HepG2 (cell line): ENCODE measurements around the gene MED13L. TPM values are rescaled to one million over a fixed set of nuclear protein-coding genes. Genes with fewer than 3 reads are reported as not detected.

Experiments used
- EP300 ChIP-seq, 3 experiments: sonication (generic) in 1 of 3; formaldehyde crosslinking in 1 of 3; IDR thresholded peaks; 2 replicates each; pipeline versions ENCODE4 v1.5.1 to v1.6.1; 2011 to 2020; ENCODE audit warnings: low read depth in 2 of 3, low read length in 2 of 3, borderline replicate concordance in 1 of 3, improper control_type of control experiment in 1 of 3, mild to moderate bottlenecking in 1 of 3, missing genetic modification reagents in 1 of 3, moderate library complexity in 1 of 3
- KAT7 ChIP-seq: IDR thresholded peaks from 2 replicates; pipeline ENCODE4 v1.6.1; 2018; ENCODE audit warnings: borderline replicate concordance, missing compliant biosample characterization
- MAFK ChIP-seq, 2 experiments: IDR thresholded peaks in 1 of 2; conservative IDR thresholded peaks in 1 of 2; 2 replicates each; pipeline ENCODE4 v1.6.1; 2011; ENCODE audit warnings: improper control_type of control experiment in 2 of 2, low read length in 2 of 2
- PAWR ChIP-seq: sonication (generic); formaldehyde crosslinking; IDR thresholded peaks from 2 replicates; pipeline ENCODE4 v1.4.0; 2020; ENCODE audit warnings: missing genetic modification reagents, mild to moderate bottlenecking, borderline replicate concordance
- RAD21 ChIP-seq: fragments of 450-650 bp; formaldehyde crosslinking; IDR thresholded peaks from 2 replicates; pipeline ENCODE4 v1.5.0; 2020; ENCODE audit warnings: mild to moderate bottlenecking
- SOX5 ChIP-seq: IDR thresholded peaks from 2 replicates; pipeline ENCODE4 v1.6.1; 2016; ENCODE audit warnings: borderline replicate concordance
- ZNF264 ChIP-seq: sonication (generic); formaldehyde crosslinking; IDR thresholded peaks from 2 replicates; pipeline ENCODE4 v1.4.0; 2020; ENCODE audit warnings: missing genetic modification reagents
- ZNF550 ChIP-seq: sonication (generic); formaldehyde crosslinking; IDR thresholded peaks from 2 replicates; pipeline ENCODE4 v1.4.0; 2020; ENCODE audit warnings: mild to moderate bottlenecking, missing genetic modification reagents, borderline replicate concordance
- ZNF615 ChIP-seq: sonication (generic); formaldehyde crosslinking; IDR thresholded peaks from 2 replicates; pipeline ENCODE4 v1.5.0; 2020; ENCODE audit warnings: mild to moderate bottlenecking, missing genetic modification reagents, borderline replicate concordance
- ZNF75D ChIP-seq: sonication (generic); formaldehyde crosslinking; IDR thresholded peaks from 2 replicates; pipeline ENCODE4 v1.8.1; 2023; ENCODE audit warnings: missing genetic modification reagents, mild to moderate bottlenecking, borderline replicate concordance
- ZNF782 ChIP-seq: sonication (generic); formaldehyde crosslinking; IDR thresholded peaks from 2 replicates; pipeline ENCODE4 v1.4.0; 2020; ENCODE audit warnings: missing genetic modification reagents, mild to moderate bottlenecking, borderline replicate concordance
- polyA plus RNA-seq, 8 experiments: library from polyadenylated mRNA; depleted of rRNA in 3 of 8; stranded (reverse) in 7 of 8; unstranded in 1 of 8; fragments of >200 nt; fragmentation: Illumina TruSeq in 4 of 8; extraction: Trizol in 4 of 8; gene quantifications; 2 replicates each; pipeline versions ENCODE4 v1.2.1 to v1.2.3, GENCODE V29; 2011 to 2016; ENCODE audit warnings: low read depth in 4 of 8, missing spikeins in 1 of 8, mixed read lengths in 1 of 8; ENCODE audit not compliant: insufficient read depth in 1 of 8
- total RNA-seq, 5 experiments: library from RNA; depleted of rRNA; stranded (reverse); fragments of >200 nt; fragmentation: Illumina TruSeq; extraction: Trizol; gene quantifications; 2 replicates each; pipeline ENCODE4 v1.2.3, GENCODE V29; 2016; ENCODE audit warnings: low read depth in 1 of 5
- TF ChIP-seq, protein P1 (sequence below): sonication (generic); formaldehyde crosslinking; IDR thresholded peaks from 2 replicates; pipeline ENCODE4 v1.4.0; 2020; ENCODE audit warnings: missing genetic modification reagents, borderline replicate concordance
- TF ChIP-seq, protein P2 (sequence below): sonication (generic); formaldehyde crosslinking; IDR thresholded peaks from 2 replicates; pipeline ENCODE4 v1.8.0; 2022; ENCODE audit warnings: missing genetic modification reagents, mild to moderate bottlenecking, inconsistent platforms, borderline replicate concordance
- TF ChIP-seq, protein P3 (sequence below): fragments of 450-650 bp; IDR thresholded peaks from 2 replicates; pipeline ENCODE4 v1.6.1; 2017
- TF ChIP-seq, protein P4 (sequence below): sonication (generic); formaldehyde crosslinking; IDR thresholded peaks from 2 replicates; pipeline ENCODE4 v1.4.0; 2020; ENCODE audit warnings: missing genetic modification reagents, borderline replicate concordance
- TF ChIP-seq, protein P5 (sequence below): IDR thresholded peaks from 2 replicates; pipeline ENCODE4 v1.6.1; 2016; ENCODE audit warnings: missing biosample characterization, missing genetic modification reagents, low read depth
- TF ChIP-seq, protein P6 (sequence below): sonication (generic); formaldehyde crosslinking; IDR thresholded peaks from 2 replicates; pipeline ENCODE4 v1.4.0; 2020; ENCODE audit warnings: mild to moderate bottlenecking, missing genetic modification reagents, borderline replicate concordance

Gene MED13L
- total and polyA plus RNA-seq, 2 of the 13 experiments (the other 11 are each of a cell fraction or from before 2014, with no cell fraction given): 24.8 to 38.9 TPM

DNA sequence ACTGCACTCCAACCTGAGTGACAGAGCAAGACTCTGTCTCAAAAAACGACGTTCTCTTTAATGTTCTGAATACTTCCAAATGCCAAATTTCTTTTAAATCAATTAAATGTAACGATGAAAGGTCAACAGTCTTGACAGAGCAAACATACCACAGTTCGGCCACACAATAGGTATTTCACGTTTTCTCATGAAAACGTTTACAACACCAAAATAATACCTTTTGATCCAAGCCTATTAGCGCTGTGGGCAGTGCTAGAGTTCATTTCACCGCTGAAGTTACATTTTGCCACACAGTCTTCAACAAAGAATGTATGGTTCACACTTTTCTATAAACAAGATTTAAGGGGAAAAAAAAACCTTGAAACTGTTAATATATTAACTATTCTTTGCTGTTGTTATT is 122.1 kb downstream of the MED13L start (continued):
- TF ChIP-seq, protein P1, sequence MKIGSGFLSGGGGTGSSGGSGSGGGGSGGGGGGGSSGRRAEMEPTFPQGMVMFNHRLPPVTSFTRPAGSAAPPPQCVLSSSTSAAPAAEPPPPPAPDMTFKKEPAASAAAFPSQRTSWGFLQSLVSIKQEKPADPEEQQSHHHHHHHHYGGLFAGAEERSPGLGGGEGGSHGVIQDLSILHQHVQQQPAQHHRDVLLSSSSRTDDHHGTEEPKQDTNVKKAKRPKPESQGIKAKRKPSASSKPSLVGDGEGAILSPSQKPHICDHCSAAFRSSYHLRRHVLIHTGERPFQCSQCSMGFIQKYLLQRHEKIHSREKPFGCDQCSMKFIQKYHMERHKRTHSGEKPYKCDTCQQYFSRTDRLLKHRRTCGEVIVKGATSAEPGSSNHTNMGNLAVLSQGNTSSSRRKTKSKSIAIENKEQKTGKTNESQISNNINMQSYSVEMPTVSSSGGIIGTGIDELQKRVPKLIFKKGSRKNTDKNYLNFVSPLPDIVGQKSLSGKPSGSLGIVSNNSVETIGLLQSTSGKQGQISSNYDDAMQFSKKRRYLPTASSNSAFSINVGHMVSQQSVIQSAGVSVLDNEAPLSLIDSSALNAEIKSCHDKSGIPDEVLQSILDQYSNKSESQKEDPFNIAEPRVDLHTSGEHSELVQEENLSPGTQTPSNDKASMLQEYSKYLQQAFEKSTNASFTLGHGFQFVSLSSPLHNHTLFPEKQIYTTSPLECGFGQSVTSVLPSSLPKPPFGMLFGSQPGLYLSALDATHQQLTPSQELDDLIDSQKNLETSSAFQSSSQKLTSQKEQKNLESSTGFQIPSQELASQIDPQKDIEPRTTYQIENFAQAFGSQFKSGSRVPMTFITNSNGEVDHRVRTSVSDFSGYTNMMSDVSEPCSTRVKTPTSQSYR: no peak
- TF ChIP-seq ZNF782 (CRISPR knock-in tag) (no peak), PAWR (CRISPR knock-in tag) (no peak), RAD21 (CRISPR knock-in tag) (no peak), ZNF550 (CRISPR knock-in tag) (no peak), ZNF264 (no peak), ZNF75D (no peak), ZNF615 (CRISPR knock-in tag) (no peak), EP300 (IDR thresholded peaks at IDR 0.05; ENCODE audit: low read depth in 2 of 2, low read length in 2 of 2) (peak in 1 of 2 experiments; percentile 62; a peak in 1 of 4 replicates), EP300 (CRISPR knock-in tag; IDR thresholded peaks at IDR 0.05; ENCODE audit: borderline replicate concordance) (no peak), MAFK (conservative IDR thresholded peaks at IDR 0.05 in 1 of 2, IDR thresholded peaks at IDR 0.05 in 1 of 2; ENCODE audit: low read length in 2 of 2) (no peak), KAT7 (no peak), SOX5 (peak; percentile 79; the same call in 1 of the 2 replicates)
- TF ChIP-seq, protein P2, sequence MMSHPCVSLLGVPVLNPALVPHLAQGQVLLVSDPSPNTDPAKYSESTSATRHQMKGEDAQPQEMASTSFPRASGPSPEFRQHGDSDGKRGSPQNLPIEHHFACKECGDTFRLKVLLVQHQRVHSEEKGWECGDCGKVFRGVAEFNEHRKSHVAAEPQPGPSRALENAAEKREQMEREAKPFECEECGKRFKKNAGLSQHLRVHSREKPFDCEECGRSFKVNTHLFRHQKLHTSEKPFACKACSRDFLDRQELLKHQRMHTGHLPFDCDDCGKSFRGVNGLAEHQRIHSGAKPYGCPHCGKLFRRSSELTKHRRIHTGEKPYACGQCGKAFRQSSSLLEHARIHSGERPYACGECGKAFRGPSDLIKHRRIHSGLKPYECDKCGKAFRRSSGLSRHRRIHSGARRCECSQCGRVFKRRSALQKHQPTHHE (CRISPR knock-in tag): no peak
- TF ChIP-seq, protein P3, sequence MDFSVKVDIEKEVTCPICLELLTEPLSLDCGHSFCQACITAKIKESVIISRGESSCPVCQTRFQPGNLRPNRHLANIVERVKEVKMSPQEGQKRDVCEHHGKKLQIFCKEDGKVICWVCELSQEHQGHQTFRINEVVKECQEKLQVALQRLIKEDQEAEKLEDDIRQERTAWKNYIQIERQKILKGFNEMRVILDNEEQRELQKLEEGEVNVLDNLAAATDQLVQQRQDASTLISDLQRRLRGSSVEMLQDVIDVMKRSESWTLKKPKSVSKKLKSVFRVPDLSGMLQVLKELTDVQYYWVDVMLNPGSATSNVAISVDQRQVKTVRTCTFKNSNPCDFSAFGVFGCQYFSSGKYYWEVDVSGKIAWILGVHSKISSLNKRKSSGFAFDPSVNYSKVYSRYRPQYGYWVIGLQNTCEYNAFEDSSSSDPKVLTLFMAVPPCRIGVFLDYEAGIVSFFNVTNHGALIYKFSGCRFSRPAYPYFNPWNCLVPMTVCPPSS: no peak
- TF ChIP-seq, protein P4, sequence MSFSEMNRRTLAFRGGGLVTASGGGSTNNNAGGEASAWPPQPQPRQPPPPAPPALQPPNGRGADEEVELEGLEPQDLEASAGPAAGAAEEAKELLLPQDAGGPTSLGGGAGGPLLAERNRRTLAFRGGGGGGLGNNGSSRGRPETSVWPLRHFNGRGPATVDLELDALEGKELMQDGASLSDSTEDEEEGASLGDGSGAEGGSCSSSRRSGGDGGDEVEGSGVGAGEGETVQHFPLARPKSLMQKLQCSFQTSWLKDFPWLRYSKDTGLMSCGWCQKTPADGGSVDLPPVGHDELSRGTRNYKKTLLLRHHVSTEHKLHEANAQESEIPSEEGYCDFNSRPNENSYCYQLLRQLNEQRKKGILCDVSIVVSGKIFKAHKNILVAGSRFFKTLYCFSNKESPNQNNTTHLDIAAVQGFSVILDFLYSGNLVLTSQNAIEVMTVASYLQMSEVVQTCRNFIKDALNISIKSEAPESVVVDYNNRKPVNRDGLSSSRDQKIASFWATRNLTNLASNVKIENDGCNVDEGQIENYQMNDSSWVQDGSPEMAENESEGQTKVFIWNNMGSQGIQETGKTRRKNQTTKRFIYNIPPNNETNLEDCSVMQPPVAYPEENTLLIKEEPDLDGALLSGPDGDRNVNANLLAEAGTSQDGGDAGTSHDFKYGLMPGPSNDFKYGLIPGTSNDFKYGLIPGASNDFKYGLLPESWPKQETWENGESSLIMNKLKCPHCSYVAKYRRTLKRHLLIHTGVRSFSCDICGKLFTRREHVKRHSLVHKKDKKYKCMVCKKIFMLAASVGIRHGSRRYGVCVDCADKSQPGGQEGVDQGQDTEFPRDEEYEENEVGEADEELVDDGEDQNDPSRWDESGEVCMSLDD (CRISPR knock-in tag): no peak
- TF ChIP-seq, protein P5, sequence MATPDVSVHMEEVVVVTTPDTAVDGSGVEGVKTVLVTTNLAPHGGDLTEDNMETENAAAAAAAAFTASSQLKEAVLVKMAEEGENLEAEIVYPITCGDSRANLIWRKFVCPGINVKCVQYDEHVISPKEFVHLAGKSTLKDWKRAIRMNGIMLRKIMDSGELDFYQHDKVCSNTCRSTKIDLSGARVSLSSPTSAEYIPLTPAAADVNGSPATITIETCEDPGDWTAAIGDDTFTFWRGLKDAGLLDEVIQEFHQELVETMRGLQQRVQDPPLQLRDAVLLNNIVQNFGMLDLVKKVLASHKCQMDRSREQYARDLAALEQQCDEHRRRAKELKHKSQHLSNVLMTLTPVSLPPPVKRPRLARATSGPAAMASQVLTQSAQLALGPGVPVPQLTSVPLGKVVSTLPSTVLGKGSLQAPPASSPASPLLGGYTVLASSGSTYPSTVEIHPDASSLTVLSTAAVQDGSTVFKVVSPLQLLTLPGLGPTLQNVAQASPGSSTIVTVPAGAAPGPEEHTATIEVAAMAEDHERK (CRISPR knock-in tag): no peak
- TF ChIP-seq, protein P6, sequence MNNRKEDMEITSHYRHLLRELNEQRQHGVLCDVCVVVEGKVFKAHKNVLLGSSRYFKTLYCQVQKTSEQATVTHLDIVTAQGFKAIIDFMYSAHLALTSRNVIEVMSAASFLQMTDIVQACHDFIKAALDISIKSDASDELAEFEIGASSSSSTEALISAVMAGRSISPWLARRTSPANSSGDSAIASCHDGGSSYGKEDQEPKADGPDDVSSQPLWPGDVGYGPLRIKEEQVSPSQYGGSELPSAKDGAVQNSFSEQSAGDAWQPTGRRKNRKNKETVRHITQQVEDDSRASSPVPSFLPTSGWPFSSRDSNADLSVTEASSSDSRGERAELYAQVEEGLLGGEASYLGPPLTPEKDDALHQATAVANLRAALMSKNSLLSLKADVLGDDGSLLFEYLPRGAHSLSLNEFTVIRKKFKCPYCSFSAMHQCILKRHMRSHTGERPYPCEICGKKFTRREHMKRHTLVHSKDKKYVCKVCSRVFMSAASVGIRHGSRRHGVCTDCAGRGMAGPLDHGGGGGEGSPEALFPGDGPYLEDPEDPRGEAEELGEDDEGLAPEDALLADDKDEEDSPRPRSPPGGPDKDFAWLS (CRISPR knock-in tag): no peak
